ENCODE data around the gene RPL35A.

- TF ChIP-seq CTCF (IDR thresholded peaks at IDR 0.05) = no peak
- no peak for TF ChIP-seq POLR2A (IDR thresholded peaks at IDR 0.05)
Measured at GRCh38 chr3:197907196-197907595, 42.8 kb upstream of the RPL35A start.
